Kidney glomerular epithelial cell (primary cell): ENCODE data around the gene SLC24A1.
"Not testable (repeated sequence)": the region's sequence is repeated elsewhere in the genome, so short reads cannot be mapped to it uniquely, and the experiment has no call there.

ENCODE experiments used
- DNase-seq: peaks from one replicate; lab custom pipeline; 2025; lab: John Stamatoyannopoulos, UW

Gene SLC24A1

GRCh38 chr15:65621638-65622037 is at the start of gene SLC24A1:
TSS of gene SLC24A1 (plus strand) at chr15:65621938. CDS start at chr15:65624081, 2,143 bp downstream.
- DNase-seq, result no peak

GRCh38 chr15:65571971-65572370 is 49.8 kb upstream of the SLC24A1 start:
- DNase-seq, result no peak

GRCh38 chr15:65576664-65577063 is 45.1 kb upstream of the SLC24A1 start:
- peak; percentile 73 for DNase-seq

GRCh38 chr15:65577129-65577996 is 44.4 kb upstream of the SLC24A1 start:
- no peak for DNase-seq

GRCh38 chr15:65578904-65579728 is 42.6 kb upstream of the SLC24A1 start:
- DNase-seq, result no peak

GRCh38 chr15:65579762-65580161 is 42.0 kb upstream of the SLC24A1 start:
- no peak for DNase-seq

GRCh38 chr15:65580287-65580686 is 41.5 kb upstream of the SLC24A1 start:
- peak; percentile 19 for DNase-seq

- peak; percentile 11 for DNase-seq
These were observed 38.0 kb upstream of the SLC24A1 start for GRCh38 chr15:65583701-65584100.

- DNase-seq, result no peak
These were observed 37.5 kb upstream of the SLC24A1 start for GRCh38 chr15:65584241-65584640.

- no peak for DNase-seq
These were observed 34.6 kb upstream of the SLC24A1 start for GRCh38 chr15:65587094-65587493.

- no peak for DNase-seq
These were observed 25.8 kb upstream of the SLC24A1 start for GRCh38 chr15:65595960-65596359.

GRCh38 chr15:65598468-65598867 is 23.3 kb upstream of the SLC24A1 start:
- DNase-seq, result no peak

- DNase-seq, result no peak
These were observed 22.1 kb upstream of the SLC24A1 start for GRCh38 chr15:65599677-65600076.

- DNase-seq, result no peak
These were observed 18.6 kb upstream of the SLC24A1 start for GRCh38 chr15:65603134-65603533.

GRCh38 chr15:65603559-65603958 is 18.2 kb upstream of the SLC24A1 start:
- DNase-seq, result no peak

GRCh38 chr15:65610871-65611718 is 10.6 kb upstream of the SLC24A1 start, which contains the start of gene INTS14:
TSS of gene INTS14 (minus strand) at chr15:65611131. CDS start at chr15:65607380, 3,751 bp downstream.
- peak; percentile 93 for DNase-seq

GRCh38 chr15:65611888-65612615 is 9.7 kb upstream of the SLC24A1 start:
- peak; percentile 18 for DNase-seq

GRCh38 chr15:65612616-65612946 is 9.2 kb upstream of the SLC24A1 start:
- DNase-seq, result no peak

GRCh38 chr15:65612949-65613744 is 8.6 kb upstream of the SLC24A1 start:
- DNase-seq, result no peak

GRCh38 chr15:65615887-65616286 is 5.9 kb upstream of the SLC24A1 start:
- DNase-seq, result not testable (repeated sequence)
